ENCODE measurements around the gene MED26. TPM values are rescaled to one million over a fixed set of nuclear protein-coding genes. Genes with fewer than 3 reads are reported as not detected.

The MED26 gene
- total and polyA plus RNA-seq, 9 of the 15 experiments (the other 6 are each of a cell fraction or from before 2014, with no cell fraction given) = 0.71 to 15.1 (median 6.2) TPM

- no peak for TF ChIP-seq THAP12 (CRISPR knock-in tag; IDR thresholded peaks at IDR 0.05)
These were observed 45.3 kb downstream of the MED26 start (continued) for GRCh38 chr19:16582486-16583261.

- WGBS (ENCODE audit: insufficient coverage, low coverage, missing lambda C conversion rate) = 77% methylated on average over 6 of the region's 6 CpGs
- DNase-seq (ENCODE audit: extremely low read depth in 1 of 4, low spot score in 3 of 4) (no peak), ATAC-seq (peak; percentile 2; the same call in 1 of the 3 replicates), FAIRE-seq (no peak)
- intact Hi-C loops (cut with micrococcal nuclease) (no loop called here), in situ Hi-C loops (cut with MboI) (no loop called here)
- Histone ChIP-seq H3K79me2 (ENCODE audit: control insufficient read depth, insufficient read depth, low read length) (peaks cover 94% of the 10 kb centered on the region), H3K9me1 (ENCODE audit: control insufficient read depth, insufficient read depth, low read length) (peaks cover 4% of the 10 kb centered on the region), H3K9ac (ENCODE audit: insufficient read depth in 1 of 2, low read depth in 2 of 2, low read length in 2 of 2) (peak overlapping the region; percentile 58 to 86), H4K20me1 (replicated peaks; ENCODE audit: control insufficient read depth, insufficient read depth, low read length) (peaks cover 11% of the 10 kb centered on the region; the same call in 1 of the 2 replicates), H2AFZ (ENCODE audit: low read depth, low read length) (no peak overlapping the region), H3K4me3 (no peak overlapping the region), H3K27me3 (ENCODE audit: control insufficient read depth in 2 of 2, insufficient read depth in 2 of 2, low read length in 2 of 2) (no peaks in the 10 kb centered on the region; a peak in 1 of 5 replicates), H3K4me2 (ENCODE audit: insufficient read depth, low read length) (peak overlapping the region; percentile 64; the same call in 1 of the 2 replicates), H3K36me3 (ENCODE audit: control insufficient read depth, insufficient read depth, low read length) (peaks cover 53% of the 10 kb centered on the region; the same call in 2 of the 3 replicates), H3K4me1 (replicated peaks in 1 of 2; ENCODE audit: control insufficient read depth in 2 of 2, insufficient read depth in 2 of 2, low read length in 2 of 2) (peaks cover 50 to 66% of the 10 kb centered on the region in 2 experiments; a peak in 4 of 5 replicates), H3K27ac (ENCODE audit: extremely low read depth, low read depth, low read length) (peak overlapping the region; percentile 71), H3K9me3 (replicated peaks; ENCODE audit: control insufficient read depth, insufficient read depth, low read depth, low read length) (no peaks in the 10 kb centered on the region)
- TF ChIP-seq CEBPG (CRISPR knock-in tag; IDR thresholded peaks at IDR 0.05) (peak; percentile 22; the same call in 1 of the 2 replicates), CEBPG (tag; conservative IDR thresholded peaks at IDR 0.05 in 1 of 2, IDR thresholded peaks at IDR 0.05 in 1 of 2) (no peak), PBX2 (CRISPR knock-in tag; IDR thresholded peaks at IDR 0.05; ENCODE audit: low read depth) (no peak), PBX2 (tag; conservative IDR thresholded peaks at IDR 0.05; ENCODE audit: low read depth) (peak; percentile 72), CEBPB (tag; IDR thresholded peaks at IDR 0.05) (peak; percentile 90), ZNF124 (CRISPR knock-in tag; IDR thresholded peaks at IDR 0.05) (no peak), SRF (CRISPR knock-in tag; IDR thresholded peaks at IDR 0.05) (no peak), NR0B1 (IDR thresholded peaks at IDR 0.05; ENCODE audit: partially characterized antibody) (no peak), NR3C1 (CRISPR knock-in tag; IDR thresholded peaks at IDR 0.05) (no peak), MEIS2 (IDR thresholded peaks at IDR 0.05; ENCODE audit: partially characterized antibody) (peak; percentile 54)
- POLR2A ChIA-PET = interaction anchor here (0.6 to 2.2 kb wide), 5 partner anchors 8 to 40 kb away, joined by 3 to 11 read pairs (median 4); partner anchors contain the start of gene SLC35E1
- CTCF ChIA-PET (ENCODE audit: low intra/inter-chr PET ratio) = no interaction called here
- BruUV-seq (replicated peaks) = no TSS peak
These were observed 46.0 kb downstream of the MED26 start for GRCh38 chr19:16581971-16582343.

Data from K562 (cell line).